B cell (primary cell): ENCODE results near the gene USP6NL. TPM values are rescaled to one million over a fixed set of nuclear protein-coding genes. Genes with fewer than 3 reads are reported as not detected.

Source experiments
- ATAC-seq: fragments of 200-7000 bp; cut with Tn5 transposase; one replicate; pipeline ENCODE4 v1.10.0; 2021; ENCODE audit warnings: low read depth, mild to moderate bottlenecking, moderate number of reproducible peaks, moderate library complexity
- CTCF ChIA-PET: fragments of 350-600 bp; sonication (Branson Sonifier 250); formaldehyde crosslinking; loops from one replicate; lab custom pipeline; 2021; ENCODE audit warnings: antibody characterized with exemption, inconsistent platforms; lab: Charles Lee
- POLR2A ChIA-PET: fragments of 350-600 bp; sonication (Branson Sonifier 250); formaldehyde crosslinking; loops from one replicate; lab custom pipeline; 2021; ENCODE audit warnings: antibody characterized with exemption; lab: Charles Lee
- DNase-seq: peaks from one replicate; pipeline ENCODE4 v3.0.0; 2013
- H2AFZ ChIP-seq: 2 replicates; pipeline ENCODE4 v1.6.1; 2012; ENCODE audit warnings: mild to moderate bottlenecking, low read depth, low read length; ENCODE audit not compliant: insufficient read depth, poor library complexity, severe bottlenecking
- H3K27ac ChIP-seq, 2 donors: 1 replicate in 1 of 2; 2 replicates in 1 of 2; pipeline ENCODE4 v1.5.1; 2012 to 2013; ENCODE audit warnings: low read length in 2 of 2, mild to moderate bottlenecking in 2 of 2, moderate library complexity in 1 of 2
- H3K27me3 ChIP-seq, 4 experiments: fragments of 200-600 bp in 1 of 4; sonication (generic) in 1 of 4; replicated peaks in 1 of 4; 1 replicate in 2 of 4; 2 replicates in 2 of 4; pipeline versions ENCODE4 v1.6.1 to v1.7.0; 2013 to 2016; ENCODE audit warnings: low read length in 3 of 4, mild to moderate bottlenecking in 2 of 4, mixed read lengths in 1 of 4, moderate library complexity in 1 of 4; ENCODE audit not compliant: insufficient read depth in 4 of 4, control insufficient read depth in 3 of 4; ENCODE audit errors: control extremely low read depth in 1 of 4
- H3K36me3 ChIP-seq, 2 experiments: replicated peaks in 1 of 2; 1 replicate in 1 of 2; 2 replicates in 1 of 2; pipeline versions ENCODE4 v1.6.1 to v1.7.1; 2013; ENCODE audit warnings: low read length in 1 of 2; ENCODE audit not compliant: insufficient read depth in 2 of 2, control insufficient read depth in 1 of 2; ENCODE audit errors: control extremely low read depth in 1 of 2, extremely low read depth in 1 of 2
- H3K4me1 ChIP-seq, 2 donors: fragments of 200-600 bp in 1 of 2; sonication (generic) in 1 of 2; 1 replicate in 1 of 2; 2 replicates in 1 of 2; pipeline versions ENCODE4 v1.5.1 to v1.6.1; 2013 to 2017; ENCODE audit warnings: low read length in 2 of 2; ENCODE audit not compliant: control insufficient read depth in 2 of 2, insufficient read depth in 2 of 2
- H3K4me2 ChIP-seq: replicated peaks from 2 replicates; pipeline ENCODE3; 2012; ENCODE audit warnings: mild to moderate bottlenecking, low read depth, low read length; ENCODE audit not compliant: poor library complexity, severe bottlenecking
- H3K4me3 ChIP-seq, 5 experiments: fragments of 200-600 bp in 1 of 5; sonication (generic) in 1 of 5; 1 replicate in 3 of 5; 2 replicates in 2 of 5; pipeline versions ENCODE4 v1.5.1 to v1.7.0; 2011 to 2016; ENCODE audit warnings: low read length in 4 of 5, mild to moderate bottlenecking in 4 of 5, low read depth in 2 of 5, control low read depth in 1 of 5, moderate library complexity in 1 of 5; ENCODE audit not compliant: insufficient read depth in 1 of 5; ENCODE audit errors: control extremely low read depth in 1 of 5, extremely low read depth in 1 of 5
- H3K79me2 ChIP-seq: fragments of 200-600 bp; sonication (generic); one replicate; pipeline ENCODE4 v1.6.0; 2016; ENCODE audit warnings: low read length; ENCODE audit not compliant: control insufficient read depth, insufficient read depth
- H3K9ac ChIP-seq: fragments of 200-600 bp; sonication (generic); 2 replicates; pipeline ENCODE4 v1.6.1; 2017; ENCODE audit warnings: mild to moderate bottlenecking, low read length, moderate library complexity
- H3K9me3 ChIP-seq, 3 donors: one replicate each; pipeline versions ENCODE4 v1.6.1 to v1.7.1; 2013; ENCODE audit warnings: low read length in 2 of 3; ENCODE audit not compliant: control insufficient read depth in 2 of 3, insufficient read depth in 1 of 3; ENCODE audit errors: control extremely low read depth in 1 of 3
- H4K20me1 ChIP-seq: 2 replicates; pipeline ENCODE4 v1.6.0; 2012; ENCODE audit warnings: mild to moderate bottlenecking, low read length; ENCODE audit not compliant: insufficient read depth, control insufficient read depth, poor library complexity, severe bottlenecking
- H3K27ac Mint-ChIP-seq: one replicate; pipeline ENCODE4 v1.8.0; 2021; ENCODE audit warnings: mixed read lengths
- H3K27me3 Mint-ChIP-seq: one replicate; pipeline ENCODE4 v1.8.0; 2021; ENCODE audit warnings: mixed read lengths
- H3K4me1 Mint-ChIP-seq: one replicate; pipeline ENCODE4 v1.8.0; 2021; ENCODE audit warnings: mixed read lengths
- H3K4me3 Mint-ChIP-seq: one replicate; pipeline ENCODE4 v1.8.0; 2021; ENCODE audit warnings: mixed read lengths
- H3K9me3 Mint-ChIP-seq: one replicate; pipeline ENCODE4 v1.8.0; 2022; ENCODE audit warnings: mixed read lengths; ENCODE audit not compliant: insufficient read depth
- CTCF ChIP-seq: fragments of 200-600 bp; IDR thresholded peaks from one replicate; pipeline ENCODE4 v1.8.0; 2022; ENCODE audit warnings: antibody characterized with exemption, mild to moderate bottlenecking
- EZH2 ChIP-seq: IDR thresholded peaks from 2 replicates; pipeline ENCODE4 v1.6.1; 2012; ENCODE audit warnings: borderline replicate concordance, low read depth, mild to moderate bottlenecking, moderate library complexity, low read length; ENCODE audit not compliant: insufficient read depth, poor library complexity, severe bottlenecking
- WGBS: methylation state at CpG from one replicate; pipeline ENCODE4 v1.1.5; 2013; ENCODE audit warnings: missing lambda C conversion rate; ENCODE audit not compliant: insufficient coverage; 5-methylcytosine and 5-hydroxymethylcytosine counted together
- intact Hi-C: fragments of 100-400 bp; cut with micrococcal nuclease; formaldehyde crosslinking; loops from one replicate; pipeline ENCODE4 v1.10.0; 2022
- polyA plus RNA-seq: library from polyadenylated mRNA; depleted of rRNA; stranded (reverse); fragments of >200 nt; gene quantifications from 2 replicates; pipeline ENCODE4 v1.2.3, GENCODE V29; 2012
- total RNA-seq, 2 donors: library from RNA; stranded (reverse); fragments of 120-200 nt in 1 of 2; gene quantifications; 1 replicate in 1 of 2; 2 replicates in 1 of 2; pipeline versions ENCODE4 v1.2.3 to v1.2.4, GENCODE V29; 2013 to 2022

The USP6NL gene
- total and polyA plus RNA-seq, 2 donors (not counting 1 experiment from before 2014, with no cell fraction given), result 27.0 to 61.5 TPM

DNA sequence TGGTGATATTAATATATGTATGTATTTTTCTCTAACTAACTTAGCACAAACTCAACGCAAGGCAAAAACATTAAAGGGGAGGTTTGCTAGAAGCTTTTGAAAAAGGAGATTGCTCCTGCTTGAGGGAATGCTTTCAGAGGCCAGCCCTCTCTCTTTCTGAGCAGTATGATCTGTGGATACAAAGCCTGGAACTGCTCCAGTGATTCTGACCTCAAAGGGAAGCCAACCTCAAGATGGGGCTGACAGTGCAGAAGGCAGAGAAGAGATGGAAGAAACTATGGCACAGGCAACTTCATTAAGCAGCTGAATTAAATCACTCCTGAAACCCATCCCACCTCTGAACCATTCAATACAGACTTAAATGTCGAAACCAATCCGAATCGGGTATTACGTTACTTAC lies 102.4 kb downstream of the USP6NL start:
- Histone ChIP-seq H3K9me3 (no peaks in the 10 kb centered on the region), H3K27me3 (no peaks in the 10 kb centered on the region), H3K4me2 (no peak overlapping the region), H3K9ac (no peak overlapping the region), H4K20me1 (peaks cover 60% of the 10 kb centered on the region), H3K36me3 (peaks cover 11 to 37% of the 10 kb centered on the region in 2 experiments), H3K79me2 (peaks cover 68% of the 10 kb centered on the region), H3K27ac (no peak overlapping the region), H3K4me1 (no peaks in the 10 kb centered on the region), H3K4me3 (no peak overlapping the region), H2AFZ (no peak overlapping the region)
- DNase-seq, result no peak
- no CpG with 5 or more reads among the region's 5 CpGs for WGBS
- no peak for TF ChIP-seq EZH2
- no peak for TF ChIP-seq CTCF
- ATAC-seq, result no peak
- POLR2A ChIA-PET, result no interaction called here
- intact Hi-C loops, result no loop called here
- Mint-ChIP-seq H3K9me3 (no peaks in the 10 kb centered on the region), H3K27ac (peak overlapping the region; percentile 7), H3K4me1 (peaks cover 26% of the 10 kb centered on the region), H3K4me3 (no peak overlapping the region), H3K27me3 (no peaks in the 10 kb centered on the region)
- CTCF ChIA-PET, result interaction anchor here (0.8 to 5.9 kb wide), 2 partner anchors 221 to 249 kb away, joined by 4 to 30 read pairs; no protein-coding TSS in a partner anchor

DNA sequence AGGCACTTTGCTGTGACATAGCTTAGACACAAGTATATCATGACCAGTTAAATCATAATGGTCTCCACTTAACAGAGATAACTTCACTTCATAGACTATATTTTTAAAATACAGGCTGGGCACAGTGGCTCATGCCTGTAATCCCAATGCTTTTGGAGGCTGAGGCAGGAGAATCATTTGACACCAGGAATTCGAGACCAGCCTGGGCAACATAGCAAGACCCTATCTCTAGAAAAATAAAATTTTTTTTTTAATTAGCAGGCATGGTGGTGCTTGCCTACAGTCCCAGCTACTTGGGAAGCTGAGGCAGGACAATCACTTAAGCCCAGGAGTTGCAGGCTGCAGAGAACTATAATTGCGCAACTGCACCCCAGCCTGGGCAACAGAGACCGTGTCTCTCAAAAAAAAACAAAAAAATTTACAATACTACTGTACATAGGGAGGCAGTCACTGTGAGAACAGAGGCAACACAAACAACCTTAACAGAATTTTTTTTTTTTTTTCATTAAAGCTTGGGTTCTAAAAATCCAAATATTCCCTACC lies 105.1 kb downstream of the USP6NL start:
- peaks cover 43% of the 10 kb centered on the region for H4K20me1 ChIP-seq
- intact Hi-C loops, result no loop called here
- H3K27me3 ChIP-seq, result no peaks in the 10 kb centered on the region
- TF ChIP-seq EZH2, result no peak
- TF ChIP-seq CTCF, result no peak
- no peaks in the 10 kb centered on the region for H3K27me3 Mint-ChIP-seq
- H3K4me1 ChIP-seq, result no peaks in the 10 kb centered on the region
- no peak overlapping the region for H2AFZ ChIP-seq
- no peak overlapping the region for H3K27ac Mint-ChIP-seq
- CTCF ChIA-PET, result interaction anchor here (0.6 to 5.9 kb wide), 3 partner anchors 9 to 275 kb away, joined by 3 to 30 read pairs (median 14); no protein-coding TSS in a partner anchor
- POLR2A ChIA-PET, result no interaction called here
- no peak for ATAC-seq
- no peak for DNase-seq
- no peak overlapping the region for H3K4me3 ChIP-seq
- peaks cover 5 to 43% of the 10 kb centered on the region in 2 experiments for H3K36me3 ChIP-seq
- peaks cover 53% of the 10 kb centered on the region for H3K79me2 ChIP-seq
- H3K4me1 Mint-ChIP-seq, result peaks cover 21% of the 10 kb centered on the region
- no peak overlapping the region for H3K4me2 ChIP-seq
- H3K9me3 ChIP-seq, result no peaks in the 10 kb centered on the region
- no peak overlapping the region for H3K27ac ChIP-seq
- H3K9me3 Mint-ChIP-seq, result no peaks in the 10 kb centered on the region
- no CpG with 5 or more reads among the region's 3 CpGs for WGBS
- no peak overlapping the region for H3K9ac ChIP-seq
- H3K4me3 Mint-ChIP-seq, result no peak overlapping the region
